OCI-M2 (cell line): ENCODE results near the gene CXCL14.
"Not testable (repeated sequence)": the region's sequence is repeated elsewhere in the genome, so short reads cannot be mapped to it uniquely, and the experiment has no call there.

ENCODE experiments used
- DNase-seq: peaks from one replicate; lab custom pipeline; 2025; ENCODE audit not compliant: unreplicated experiment; lab: John Stamatoyannopoulos, UW

CXCL14 gene

DNA sequence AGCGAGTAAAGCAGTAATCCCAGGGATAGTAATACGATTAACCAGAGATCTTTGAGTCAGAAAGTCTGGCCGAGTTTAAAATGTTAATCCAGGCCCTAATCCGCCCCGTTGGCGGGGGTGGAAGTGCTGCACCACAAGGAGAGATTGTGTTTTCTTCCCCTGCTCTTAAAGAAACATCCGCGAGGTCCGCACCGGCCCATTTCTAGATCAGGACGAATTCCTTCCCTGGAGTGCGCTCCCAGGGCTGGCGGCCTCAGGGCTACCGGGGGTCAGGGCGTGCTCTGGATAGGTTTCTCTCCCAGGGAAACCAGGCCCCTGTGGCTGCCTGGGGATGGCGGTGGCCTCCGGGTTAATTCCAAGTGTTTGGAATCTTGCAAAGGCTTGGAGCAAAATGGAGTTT is 33.7 kb downstream of the CXCL14 start:
- DNase-seq = no peak

DNA sequence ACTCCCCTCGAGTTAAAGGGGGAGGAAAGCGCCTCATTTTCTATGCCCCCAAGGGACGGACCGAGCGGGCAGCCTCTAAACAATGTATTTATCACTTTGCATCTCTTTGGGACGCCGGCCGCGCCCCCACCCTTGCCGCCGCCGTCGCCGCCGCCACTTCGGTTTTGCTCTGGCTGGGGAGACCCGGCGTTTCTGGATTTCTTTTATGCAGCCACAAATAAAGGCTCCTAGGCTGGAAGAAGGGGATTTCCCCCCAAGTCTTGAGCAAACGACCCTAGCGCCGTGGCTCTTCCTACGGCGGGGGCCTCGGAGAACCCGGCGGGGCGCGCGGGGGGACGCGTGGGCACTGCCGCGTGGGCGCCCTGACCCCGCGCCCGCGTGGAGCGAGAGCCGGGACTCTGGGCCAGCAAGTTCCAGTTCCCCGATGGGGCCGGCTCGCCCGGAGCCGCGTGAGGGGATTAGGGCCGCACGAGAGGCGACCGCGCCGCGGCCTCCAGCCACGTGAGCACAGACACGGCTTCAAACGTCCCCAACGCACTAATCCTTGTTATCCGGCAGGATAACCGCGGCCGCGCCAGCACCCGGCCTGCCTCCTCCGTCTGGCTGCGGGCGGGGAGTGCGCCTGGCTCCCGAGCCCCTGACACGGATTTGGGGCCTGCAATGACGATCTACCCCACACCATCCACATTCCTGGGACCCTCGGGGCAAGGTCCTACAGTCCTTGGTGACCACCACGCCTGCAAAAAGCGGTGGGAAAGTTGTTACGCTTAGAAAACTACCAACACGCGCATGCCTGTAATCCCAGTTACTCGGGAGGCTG is 35.1 kb downstream of the CXCL14 start:
- no peak for DNase-seq

DNA sequence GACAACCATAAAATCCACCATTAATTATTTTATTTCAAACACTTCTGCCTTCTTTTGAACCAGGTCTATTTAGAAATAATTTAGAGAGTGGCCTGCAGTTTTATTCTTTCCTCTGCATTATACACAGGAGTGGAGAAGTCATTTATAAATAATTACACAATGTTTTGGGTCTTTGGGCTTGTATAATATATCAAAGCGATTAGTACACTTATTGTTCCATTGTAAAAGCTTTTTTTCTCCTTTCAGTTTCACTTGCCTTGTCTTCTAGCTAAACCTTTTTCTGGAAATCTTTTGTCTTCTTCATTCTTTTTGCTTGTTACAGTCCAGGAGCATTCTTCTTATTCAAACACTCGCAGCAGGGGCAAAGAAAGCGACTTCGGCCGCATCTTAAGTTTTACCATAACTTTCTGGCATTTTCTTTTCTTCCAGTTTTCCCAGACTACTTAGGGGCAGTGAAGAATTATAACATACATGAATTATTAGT is 35.7 kb downstream of the CXCL14 start:
- no peak for DNase-seq

DNA sequence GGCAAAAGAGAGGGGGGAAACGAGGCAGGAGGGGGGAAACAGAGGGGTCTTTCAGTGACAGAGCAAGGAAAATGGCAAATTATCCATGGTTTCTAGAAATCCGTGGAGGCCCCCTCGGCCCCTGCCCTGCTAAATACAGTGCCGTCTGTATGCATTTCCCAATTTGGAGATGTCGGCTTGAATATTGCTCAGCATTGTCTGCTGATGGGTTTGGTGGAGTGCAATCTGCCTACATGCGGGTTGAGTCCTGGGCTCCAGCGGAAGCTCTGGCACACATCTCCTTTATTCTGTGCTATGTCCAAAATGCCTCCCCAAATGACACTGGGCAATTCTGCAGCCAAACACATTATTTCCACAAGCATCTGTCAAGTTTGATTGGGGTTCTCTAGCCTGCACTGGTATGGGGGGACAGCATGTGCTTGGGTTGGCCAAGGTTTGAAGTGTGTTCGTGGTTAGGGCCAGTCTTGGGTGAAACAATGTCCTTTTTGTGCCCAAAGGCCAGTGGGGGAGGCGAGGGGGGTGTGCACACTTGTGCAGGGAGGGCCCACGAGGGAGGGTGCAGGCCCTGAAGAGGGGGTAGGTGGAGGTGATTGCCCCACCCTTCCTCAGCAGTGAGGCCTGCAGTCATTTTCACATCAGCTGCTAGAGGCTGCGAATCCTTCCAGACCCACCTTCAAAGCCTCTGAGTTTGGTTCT is 36.8 kb downstream of the CXCL14 start:
- no peak for DNase-seq

DNA sequence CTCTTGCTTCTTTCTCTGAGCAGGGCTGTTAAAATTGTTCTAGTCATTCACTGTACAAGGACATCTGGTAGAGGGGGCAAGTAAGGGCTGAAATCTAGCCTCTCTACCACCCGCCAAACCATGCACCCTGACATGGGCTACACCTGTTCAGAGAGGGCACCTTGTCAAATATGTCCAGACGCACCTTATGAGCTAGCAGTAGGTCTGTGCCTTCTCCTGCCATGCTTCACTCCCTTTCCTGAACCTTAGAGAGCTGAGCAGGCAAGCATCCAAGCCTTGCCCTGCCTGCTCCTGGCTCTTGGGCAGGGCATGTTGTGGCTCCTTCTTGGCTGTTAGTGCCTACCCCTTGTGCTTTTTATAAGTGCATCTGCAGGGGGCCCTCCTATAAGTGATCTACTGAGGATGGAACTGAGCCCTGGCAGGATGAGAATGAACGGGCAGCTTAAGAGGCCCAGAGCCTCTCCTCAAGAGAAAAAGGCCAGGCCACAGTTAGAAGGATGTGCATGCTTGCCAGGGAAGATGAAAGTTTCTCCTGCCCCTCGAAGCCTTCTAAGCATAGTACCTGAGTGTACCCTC is 39.3 kb downstream of the CXCL14 start:
- no peak for DNase-seq

DNA sequence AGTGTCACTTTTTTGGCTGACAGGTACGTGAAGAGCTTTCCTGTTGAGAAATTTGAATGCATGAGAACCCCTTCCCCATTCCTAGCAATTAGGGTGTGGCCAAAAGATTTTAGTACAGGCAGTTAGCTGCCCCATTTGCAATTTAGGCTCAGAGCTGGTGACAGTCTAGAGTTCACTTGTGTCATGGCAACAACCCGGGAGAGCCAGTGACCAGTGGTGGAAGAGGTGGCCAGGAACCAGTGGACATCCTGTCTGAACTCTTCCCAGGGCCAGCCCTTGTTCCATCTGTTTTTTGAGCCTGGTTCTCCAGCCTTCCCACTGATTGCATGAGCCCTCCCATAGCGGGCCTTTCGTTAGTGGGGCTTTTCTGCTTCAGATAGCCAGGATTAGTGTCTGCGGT is 40.5 kb downstream of the CXCL14 start:
- DNase-seq = no peak

DNA sequence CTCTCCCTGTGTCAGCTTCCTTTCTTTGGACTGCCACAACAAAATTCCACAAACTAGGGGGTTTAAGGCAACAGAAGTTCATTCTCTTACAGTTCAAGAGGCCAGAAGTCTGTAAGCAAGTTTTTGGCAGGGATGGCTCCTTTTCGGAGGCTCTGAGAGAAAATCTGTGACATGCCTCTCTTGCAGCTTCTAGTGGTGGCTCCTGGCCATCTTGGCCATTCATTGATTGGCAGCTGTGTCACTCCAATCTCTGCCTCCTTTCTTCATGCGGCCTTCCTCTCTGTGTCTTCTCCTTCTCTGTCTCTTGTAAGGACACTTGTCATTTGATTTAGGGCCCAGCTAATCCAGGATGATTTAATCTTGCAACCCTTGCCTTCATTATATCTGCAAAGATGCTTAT is 41.0 kb downstream of the CXCL14 start:
- no peak for DNase-seq

DNA sequence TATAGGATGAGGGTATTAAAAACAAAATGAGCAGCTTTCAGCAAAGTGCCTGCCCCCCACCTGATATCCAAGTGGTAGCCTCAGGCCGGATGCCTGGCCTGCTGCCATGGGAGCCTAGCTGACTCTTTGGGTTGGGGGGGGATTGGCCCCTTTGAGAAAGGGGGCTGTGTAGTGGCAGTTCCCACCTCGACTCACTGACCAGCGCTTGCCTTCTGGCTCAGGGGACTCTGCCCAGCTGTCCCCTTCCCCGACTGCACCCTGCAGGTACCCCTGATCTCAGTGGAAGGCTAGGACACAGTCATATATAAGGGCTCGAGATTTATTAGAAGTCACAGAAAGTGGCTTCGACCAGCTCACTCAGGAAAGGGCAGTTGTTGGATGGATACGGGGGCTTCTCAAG is 41.5 kb downstream of the CXCL14 start:
- DNase-seq = no peak

DNA sequence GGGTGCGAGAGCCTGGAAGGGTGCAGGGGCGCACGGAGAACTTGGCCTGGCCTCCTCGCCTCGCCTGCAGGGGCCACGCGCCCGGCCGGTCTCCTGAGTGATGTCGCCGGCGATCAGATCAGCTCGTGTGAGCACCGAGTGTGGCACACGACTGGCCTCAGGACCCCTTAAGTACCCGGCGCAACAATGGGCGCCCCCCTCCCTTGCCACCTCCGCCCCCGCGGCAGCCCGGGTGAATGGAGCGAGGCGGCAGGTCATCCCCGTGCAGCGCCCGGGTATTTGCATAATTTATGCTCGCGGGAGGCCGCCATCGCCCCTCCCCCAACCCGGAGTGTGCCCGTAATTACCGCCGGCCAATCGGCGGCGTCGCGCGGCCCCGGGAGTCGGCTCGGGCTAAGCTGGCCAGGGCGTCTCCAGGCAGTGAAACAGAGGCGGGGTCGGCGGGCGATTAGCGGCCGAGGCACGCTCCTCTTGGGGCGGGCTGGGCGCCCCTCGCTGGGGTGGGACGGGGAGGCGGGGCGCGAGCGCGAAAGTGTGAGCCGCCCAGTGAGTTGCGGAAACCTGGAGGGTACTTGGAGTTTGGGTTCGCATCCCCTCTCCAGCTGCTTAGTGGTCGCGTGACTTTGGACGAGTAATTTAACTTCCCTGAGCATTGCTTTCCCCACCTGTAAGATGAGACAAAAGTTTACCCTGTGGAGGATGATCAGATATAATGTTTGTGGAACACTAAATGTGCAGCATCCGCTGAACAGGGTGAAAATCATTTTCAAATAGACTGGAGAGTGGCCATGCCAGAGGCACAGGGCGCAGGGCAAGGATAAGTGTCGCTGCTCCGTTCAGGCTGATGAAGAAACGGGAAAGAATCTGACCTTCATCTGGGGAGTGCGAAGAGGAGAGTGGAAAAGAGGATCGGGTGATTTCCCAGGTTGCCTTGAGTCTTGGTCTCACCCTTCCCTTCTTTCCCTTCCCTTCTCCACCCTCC is 42.7 kb downstream of the CXCL14 start, which contains the start of gene NEUROG1:
Gene NEUROG1, minus strand, starts transcription at position 145 of the 982 bp plus-strand sequence. CDS start 274 bp downstream, outside the sequence.
- no peak for DNase-seq

DNA sequence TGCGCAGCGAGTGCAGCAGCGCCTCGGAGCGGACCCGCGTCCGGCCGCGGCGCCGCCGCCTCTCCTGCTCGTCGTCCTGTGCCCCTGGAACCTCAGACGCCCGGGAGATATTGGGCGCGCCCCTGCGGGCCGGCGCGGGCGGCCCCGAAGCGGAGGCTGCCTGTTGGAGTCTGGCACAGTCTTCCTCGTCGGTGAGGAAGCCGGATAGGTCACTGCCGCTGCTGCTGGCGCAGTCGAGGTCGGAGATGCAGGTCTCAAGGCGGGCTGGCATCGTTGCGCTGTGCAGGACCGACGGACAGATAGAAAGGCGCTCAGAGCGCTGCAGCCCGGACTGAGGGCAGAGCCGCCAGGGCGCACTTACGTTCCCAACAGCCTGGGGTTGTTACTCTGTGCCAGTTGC is 43.4 kb downstream of the CXCL14 start:
- DNase-seq = no peak

DNA sequence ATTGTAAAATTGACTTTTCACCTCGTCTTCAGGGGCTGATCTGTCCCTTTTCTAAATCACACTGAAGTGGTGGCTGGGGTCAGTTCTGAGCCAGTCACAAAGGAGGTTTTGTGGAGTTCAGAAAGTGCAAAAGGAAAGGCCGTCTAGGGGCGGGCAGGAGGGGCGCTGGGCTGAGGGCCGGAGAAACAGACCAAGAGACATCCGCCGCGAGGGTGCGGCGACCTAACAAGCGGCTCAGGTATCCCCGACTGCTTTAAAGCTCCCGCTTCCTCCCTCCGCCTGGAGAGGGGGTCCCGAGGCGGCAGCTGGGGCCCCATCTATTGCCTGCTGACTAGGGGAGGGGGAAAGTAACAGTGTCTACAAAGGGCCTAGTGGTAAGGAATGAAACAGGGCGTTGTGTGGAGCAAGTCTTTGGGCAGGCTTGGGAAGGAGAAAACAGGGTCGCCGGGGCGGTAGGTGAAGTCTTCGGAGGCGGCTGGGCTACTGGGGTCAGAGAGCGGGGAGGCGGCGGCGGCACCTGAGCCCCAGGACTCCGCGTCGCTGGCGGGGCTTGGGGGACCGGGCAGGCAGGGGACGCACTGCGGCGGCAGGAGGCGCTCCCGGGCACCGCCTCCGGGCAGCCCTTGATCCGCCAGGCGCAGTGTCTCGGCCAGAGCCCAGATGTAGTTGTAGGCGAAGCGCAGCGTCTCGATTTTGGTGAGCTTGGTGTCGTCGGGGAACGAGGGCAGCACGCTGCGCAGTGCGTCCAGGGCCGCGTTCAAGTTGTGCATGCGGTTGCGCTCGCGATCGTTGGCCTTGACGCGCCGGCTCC is 44.0 kb downstream of the CXCL14 start:
- DNase-seq = no peak

DNA sequence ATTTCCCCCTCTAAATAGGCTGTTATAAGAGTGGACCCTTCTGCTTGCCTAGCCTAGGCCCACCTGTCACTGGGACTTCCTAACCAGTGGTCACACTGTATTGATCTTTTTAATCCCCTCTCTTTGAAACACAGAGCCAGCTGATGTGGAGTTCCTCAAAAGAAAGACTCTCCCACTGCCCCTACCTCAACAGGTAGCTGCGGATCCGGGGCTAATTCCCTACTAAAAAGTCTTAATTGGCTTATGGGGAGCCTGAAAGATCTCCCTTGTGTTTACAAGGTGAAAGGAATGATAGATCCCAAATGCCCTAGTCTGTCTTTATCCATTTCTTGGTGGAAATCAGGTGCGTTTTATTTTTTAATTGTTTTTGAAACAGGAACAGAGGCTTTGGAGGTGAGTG is 45.0 kb downstream of the CXCL14 start:
- no peak for DNase-seq

DNA sequence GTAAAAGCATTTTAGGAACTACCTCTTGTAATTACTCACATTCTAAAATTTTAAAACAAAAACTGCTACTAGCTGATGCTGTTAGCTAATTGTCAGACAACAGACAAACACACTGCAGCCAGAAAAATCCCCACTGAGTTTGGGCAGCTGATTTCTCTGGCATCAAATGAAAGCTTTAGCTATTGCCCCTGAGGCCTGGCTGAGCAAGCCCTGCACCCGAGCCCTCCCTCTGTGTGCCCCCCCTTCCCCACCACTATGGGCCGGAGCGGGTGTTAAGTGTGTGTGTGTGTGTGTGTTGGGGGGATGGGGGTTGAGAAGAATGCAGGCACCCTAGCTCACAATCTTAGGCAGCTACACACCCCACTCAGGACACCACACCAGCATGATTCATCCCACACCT is 45.5 kb downstream of the CXCL14 start:
- DNase-seq = no peak

DNA sequence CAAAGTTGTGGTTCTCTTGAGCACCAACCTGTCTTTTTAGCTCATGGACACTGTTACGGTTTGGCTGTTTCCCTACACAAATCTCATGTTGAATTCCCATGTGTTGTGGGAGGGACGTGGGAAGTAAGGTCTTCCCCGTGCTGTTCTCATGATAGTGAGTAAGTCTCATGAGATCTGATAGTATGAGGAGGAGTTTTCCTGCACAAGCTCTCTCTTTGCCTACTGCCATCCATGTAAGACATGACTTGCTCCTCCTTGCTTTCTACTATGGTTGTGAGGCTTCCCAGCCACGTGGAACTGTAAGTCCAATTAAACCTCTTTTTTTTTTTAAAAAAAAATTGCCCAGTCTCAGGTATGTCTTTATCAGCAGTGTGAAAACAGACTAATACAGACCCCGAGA is 49.2 kb downstream of the CXCL14 start:
- DNase-seq = not testable (repeated sequence)

DNA sequence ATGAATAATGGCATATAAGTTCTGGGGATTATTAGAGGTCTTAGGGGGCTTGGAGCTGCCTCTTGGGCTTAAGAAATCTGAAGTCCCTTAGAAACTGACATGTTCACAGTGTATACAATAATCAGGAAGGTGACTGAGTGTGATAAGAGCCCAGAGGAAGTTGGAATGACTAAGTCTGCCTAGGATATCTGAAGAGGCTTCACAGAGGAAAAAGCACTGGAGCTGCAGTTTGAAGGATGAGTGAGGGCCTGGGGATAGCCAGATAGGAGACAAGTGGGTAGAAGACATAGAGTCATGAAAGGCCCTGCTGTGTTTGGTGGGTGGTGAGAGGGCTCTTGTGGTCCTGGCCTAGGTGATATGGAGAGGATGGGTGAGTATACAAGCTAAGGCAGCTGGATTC is 51.9 kb downstream of the CXCL14 start:
- DNase-seq = peak; percentile 28

DNA sequence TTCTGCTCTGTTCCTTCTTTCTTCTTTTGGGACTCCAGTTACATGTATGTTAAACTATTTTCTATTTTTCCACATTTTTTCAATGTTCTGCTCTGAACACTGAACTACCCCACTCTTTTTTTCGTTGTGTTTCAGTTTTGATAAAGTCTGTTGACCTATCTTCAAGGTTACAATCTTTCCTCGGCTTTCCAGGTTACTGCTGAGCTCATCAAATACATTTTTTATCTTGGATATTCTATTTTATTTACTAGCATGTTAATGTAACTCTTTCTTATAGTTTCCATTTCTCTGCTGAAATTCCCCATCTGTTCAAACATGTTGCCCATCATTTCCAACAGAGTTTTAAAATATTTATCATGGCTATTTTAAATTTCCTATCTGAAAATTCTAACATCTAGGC is 56.8 kb downstream of the CXCL14 start:
- no peak for DNase-seq
